ENCODE results near the gene PITPNC1. TPM values are rescaled to one million over a fixed set of nuclear protein-coding genes. Genes with fewer than 3 reads are reported as not detected.

The PITPNC1 gene
- total and polyA plus RNA-seq, 2 donors (not counting 3 experiments of a cell fraction or from before 2014, with no cell fraction given): 2.4 to 9.6 TPM

GRCh38 chr17:67546578-67547527 is 169.8 kb downstream of the PITPNC1 start:
- no TSS peak for BruUV-seq (replicated peaks)
- H3K4me1 ChIP-seq (ENCODE audit: control insufficient read depth, extremely low read depth, insufficient read depth, low read length): peaks cover 12% of the 10 kb centered on the region
- FAIRE-seq (no peak), DNase-seq (ENCODE audit: low read depth, low spot score) (peak; percentile 35)
- H3K4me3 ChIP-seq (replicated peaks in 1 of 3; ENCODE audit: insufficient read depth in 1 of 3, low read depth in 1 of 3, low read length in 3 of 3): no peak overlapping the region
- no peaks in the 10 kb centered on the region for H3K9me3 ChIP-seq (replicated peaks; ENCODE audit: control insufficient read depth, insufficient read depth, low read length)
- intact Hi-C loops (cut with micrococcal nuclease) (loop anchor here (5.0 kb wide), 1 partner anchor 70 kb away; no protein-coding TSS in a partner anchor), dilution Hi-C loops (cut with MboI; ENCODE audit: extremely low pct_ligation_motif_present, low sequenced_read_pairs) (no loop called here)
- no peak overlapping the region for H3K9ac ChIP-seq (replicated peaks; ENCODE audit: extremely low read depth, insufficient read depth, low read length)
- H3K27me3 ChIP-seq (ENCODE audit: control insufficient read depth in 2 of 2, insufficient read depth in 2 of 2, low read length in 2 of 2): no peaks in the 10 kb centered on the region
- no peaks in the 10 kb centered on the region for H3K9me1 ChIP-seq (replicated peaks; ENCODE audit: control insufficient read depth, extremely low read depth, insufficient read depth, low read length)
- ChIA-PET POLR2A (no interaction called here), CTCF (interaction anchor here (0.8 to 1.3 kb wide), 2 partner anchors 9 to 49 kb away, joined by 3 read pairs; no protein-coding TSS in a partner anchor)
- no peak overlapping the region for H2AFZ ChIP-seq (ENCODE audit: low read depth, low read length)
- TF ChIP-seq EZH2 (IDR thresholded peaks at IDR 0.05; ENCODE audit: borderline replicate concordance, low read depth, low read length, severe bottlenecking) (no peak), FOS (IDR thresholded peaks at IDR 0.05; ENCODE audit: borderline replicate concordance, insufficient read depth, low read length) (no peak), CTCF (IDR thresholded peaks at IDR 0.05; ENCODE audit: extremely low read depth in 1 of 2, insufficient read depth in 1 of 2, low read depth in 1 of 2, low read length in 2 of 2) (no peak), JUN (IDR thresholded peaks at IDR 0.05; ENCODE audit: borderline replicate concordance, insufficient read depth, insufficient read length, low read depth) (no peak), POLR2A (IDR thresholded peaks at IDR 0.05; ENCODE audit: low read depth, low read length) (no peak), MYC (IDR thresholded peaks at IDR 0.05; ENCODE audit: low read depth, low read length) (no peak), POLR2AphosphoS5 (IDR thresholded peaks at IDR 0.05; ENCODE audit: insufficient read depth, low read depth, low read length) (no peak), GATA2 (IDR thresholded peaks at IDR 0.05; ENCODE audit: insufficient read depth, insufficient read length, low read depth, low read length) (no peak), MAX (IDR thresholded peaks at IDR 0.05; ENCODE audit: insufficient read depth, insufficient read length) (no peak)
- H4K20me1 ChIP-seq (replicated peaks; ENCODE audit: control insufficient read depth, extremely low read depth, insufficient read depth, low read length): no peaks in the 10 kb centered on the region
- no peak overlapping the region for H3K27ac ChIP-seq (ENCODE audit: insufficient read depth, low read depth, low read length)
- no peaks in the 10 kb centered on the region for H3K79me2 ChIP-seq (ENCODE audit: control insufficient read depth, insufficient read depth, low read length)
- no peaks in the 10 kb centered on the region for H3K36me3 ChIP-seq (ENCODE audit: control insufficient read depth in 2 of 2, extremely low read depth in 1 of 2, insufficient read depth in 2 of 2, low read length in 2 of 2)
- H3K4me2 ChIP-seq (ENCODE audit: insufficient read depth, low read length): no peak overlapping the region

All from endothelial cell of umbilical vein (primary cell).